Measurements from ENCODE around the gene DCLK1.

The DCLK1 gene

DNA sequence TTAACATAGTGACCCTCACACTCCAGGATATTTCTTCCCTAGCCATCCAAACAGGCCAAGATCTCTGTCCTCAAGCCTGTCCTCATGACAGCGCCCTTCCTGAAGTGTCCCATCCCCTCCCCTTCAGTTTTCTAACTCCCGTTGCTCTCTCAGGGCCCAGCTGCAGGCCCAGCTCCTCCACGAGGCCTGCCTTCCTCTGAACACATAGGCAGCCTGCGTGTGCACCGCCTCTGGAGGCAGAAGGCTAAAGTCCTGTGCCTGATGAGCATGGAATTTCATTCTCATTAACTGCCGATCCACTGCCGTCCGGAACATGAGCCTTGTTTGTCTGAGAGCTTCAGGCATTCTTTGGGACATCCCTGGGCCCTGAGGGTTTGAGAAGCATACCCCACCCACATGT is 306.4 kb downstream of the DCLK1 start:
- no peak for DNase-seq (ENCODE audit: low read depth)

GRCh38 chr13:35824395-35824794 is 306.8 kb downstream of the DCLK1 start:
- no peak for DNase-seq (ENCODE audit: low read depth)

DNA sequence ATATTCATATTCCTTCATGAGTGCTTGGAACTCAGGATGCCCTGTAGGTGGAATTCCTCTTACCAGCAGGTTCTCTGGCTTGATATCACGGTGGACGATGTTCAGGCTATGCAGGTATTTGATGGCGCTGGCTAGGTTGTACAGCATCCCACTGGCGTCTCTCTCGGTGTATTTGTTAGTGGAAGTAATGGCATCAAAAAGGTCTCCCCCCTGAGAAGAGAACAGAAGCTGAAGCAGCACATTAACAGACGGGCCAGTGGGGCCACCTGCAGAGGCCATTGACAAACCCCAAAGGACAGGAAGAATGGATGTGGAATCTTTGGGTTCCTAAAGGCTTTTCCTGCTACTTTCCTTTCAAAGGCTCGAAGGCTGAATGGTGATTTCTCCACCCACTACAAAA is 308.5 kb downstream of the DCLK1 start:
- DNase-seq (ENCODE audit: low read depth) = no peak

GRCh38 chr13:35818633-35819067 is 312.5 kb downstream of the DCLK1 start:
- DNase-seq (ENCODE audit: low read depth) = no peak

DNA sequence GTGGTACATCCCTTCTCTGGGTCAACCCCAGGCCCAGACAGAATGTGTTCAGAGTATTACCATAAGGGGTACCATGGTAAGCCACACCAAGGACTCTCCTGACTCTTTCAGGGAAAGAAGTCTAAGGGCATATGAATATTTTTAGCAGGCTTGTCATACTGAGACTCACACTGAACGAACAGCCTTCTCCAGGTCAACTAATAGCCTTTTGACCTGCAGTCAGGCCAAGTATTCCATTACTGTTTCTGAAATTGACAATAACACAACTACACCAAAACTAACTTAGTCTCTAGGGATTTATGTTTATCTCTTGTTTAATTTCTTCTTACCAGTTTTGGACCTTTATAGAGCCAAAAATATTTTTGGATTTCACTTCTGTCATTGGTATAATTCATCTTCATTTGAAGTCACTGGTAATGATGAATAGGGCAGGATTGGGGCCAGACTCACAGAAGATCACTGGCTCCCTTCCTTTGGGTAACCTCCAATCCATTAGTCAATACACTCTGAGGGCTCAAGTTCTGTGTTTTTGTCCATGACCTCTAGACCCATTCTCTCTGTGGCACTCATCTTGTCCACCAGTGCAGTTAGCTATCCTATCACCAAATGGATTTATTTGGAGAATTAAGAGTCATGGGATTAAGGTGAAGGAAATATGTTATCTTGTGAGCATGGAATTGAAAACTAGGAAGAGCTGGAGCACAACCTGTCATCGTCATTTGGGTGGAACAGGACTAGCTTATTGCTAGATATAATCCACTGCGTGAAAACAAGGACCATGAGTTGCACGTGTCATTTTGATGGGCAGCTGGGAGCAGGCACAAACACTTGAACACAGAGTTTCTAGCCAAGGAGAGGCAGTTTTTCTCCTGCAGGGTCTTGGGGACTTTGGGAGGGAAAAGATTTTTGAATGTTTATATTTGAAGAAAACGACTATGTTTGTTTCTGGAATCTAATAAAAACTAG is 313.3 kb downstream of the DCLK1 start:
- no peak for DNase-seq (ENCODE audit: low read depth)

GRCh38 chr13:35814605-35815011 is 316.6 kb downstream of the DCLK1 start:
- DNase-seq (ENCODE audit: low read depth) = no peak

DNA sequence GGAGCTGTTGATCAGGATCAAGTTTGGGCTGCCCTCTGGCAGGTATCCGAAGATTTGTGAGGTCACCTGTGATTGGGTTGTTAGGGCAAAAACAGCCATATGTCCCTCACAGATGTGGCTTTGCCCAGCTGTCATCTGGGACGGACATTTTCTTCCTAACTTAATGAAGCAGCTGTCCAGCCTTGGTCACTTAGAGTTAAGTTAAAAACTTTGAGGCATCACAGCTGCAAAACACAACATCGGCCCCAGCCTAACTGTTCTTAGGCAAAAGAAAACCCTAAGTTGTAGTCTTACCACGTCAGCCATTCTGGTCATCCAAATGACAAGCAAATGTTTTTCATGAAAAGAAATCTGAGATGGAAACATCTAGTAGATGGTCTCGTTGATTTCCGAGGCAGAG is 318.4 kb downstream of the DCLK1 start:
- no peak for DNase-seq (ENCODE audit: low read depth)

GRCh38 chr13:35810321-35810720 is 320.9 kb downstream of the DCLK1 start:
- no peak for DNase-seq (ENCODE audit: low read depth)

- DNase-seq (ENCODE audit: low read depth) = no peak
Measured at GRCh38 chr13:35808846-35809245, 322.3 kb downstream of the DCLK1 start.

- DNase-seq (ENCODE audit: low read depth) = no peak
Measured at GRCh38 chr13:35804901-35805300, 326.3 kb downstream of the DCLK1 start.

GRCh38 chr13:35797991-35798390 is 333.2 kb downstream of the DCLK1 start:
- no peak for DNase-seq (ENCODE audit: low read depth)

DNA sequence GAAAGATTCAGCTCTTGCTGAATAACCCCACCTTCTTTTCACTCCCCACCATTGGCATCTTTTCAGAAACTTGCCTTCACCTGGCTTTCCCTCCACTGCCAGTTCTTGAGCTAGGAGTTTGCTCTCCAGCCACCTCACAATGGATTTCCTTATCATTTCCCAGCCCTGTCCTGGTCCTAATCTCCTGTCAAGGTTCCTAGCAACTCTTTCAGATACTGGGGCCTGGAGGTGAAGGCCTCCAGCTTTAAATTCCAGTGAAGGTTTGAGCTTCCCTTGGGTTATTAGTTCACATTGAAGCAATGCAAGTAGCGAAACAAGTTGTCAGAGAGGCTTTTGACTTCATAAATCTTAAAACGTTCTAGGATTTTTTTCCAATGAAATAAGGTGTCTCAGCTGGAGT is 333.9 kb downstream of the DCLK1 start:
- DNase-seq (ENCODE audit: low read depth) = no peak

DNA sequence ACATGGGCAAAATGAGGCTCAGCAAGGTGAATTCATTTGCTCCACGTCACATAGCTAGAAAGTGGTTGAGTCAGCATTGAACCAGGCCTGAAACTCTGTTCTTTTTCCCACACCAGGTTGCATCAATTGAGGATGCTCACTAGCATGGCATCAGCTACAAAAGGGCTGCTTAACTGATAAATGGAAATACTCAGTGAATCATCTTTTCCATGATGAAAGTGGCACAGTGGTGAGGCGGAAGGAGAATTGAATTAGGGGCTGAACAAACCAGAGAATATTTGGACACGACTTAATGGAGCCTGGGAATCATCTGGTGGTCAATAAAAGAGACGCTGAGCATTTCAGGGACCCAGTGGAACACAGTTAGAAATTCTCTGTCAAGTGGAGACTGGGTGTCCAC is 334.6 kb downstream of the DCLK1 start:
- DNase-seq (ENCODE audit: low read depth) = no peak

GRCh38 chr13:35794734-35795389 is 336.3 kb downstream of the DCLK1 start:
- DNase-seq (ENCODE audit: low read depth) = no peak

DNA sequence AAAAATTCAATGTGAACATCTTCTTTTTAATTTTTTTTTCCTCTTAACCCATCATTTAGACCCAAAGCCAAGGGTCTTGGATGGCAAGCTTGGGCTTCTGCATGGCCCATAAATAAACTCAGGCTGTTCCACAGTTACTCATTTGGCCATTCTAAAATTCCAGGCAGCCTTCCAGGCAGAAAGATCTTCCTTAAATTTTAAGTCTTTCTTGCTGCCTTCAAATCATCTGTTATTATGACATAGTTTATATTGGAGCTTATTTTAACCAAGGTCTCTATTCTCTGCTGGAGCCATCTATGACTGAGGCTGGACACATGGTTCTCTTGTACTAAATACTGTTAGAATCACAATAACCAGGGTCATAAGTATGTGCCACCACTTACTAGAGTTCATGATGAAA is 337.4 kb downstream of the DCLK1 start:
- no peak for DNase-seq (ENCODE audit: low read depth)

- DNase-seq (ENCODE audit: low read depth) = no peak
Measured at GRCh38 chr13:35792911-35793310, 338.3 kb downstream of the DCLK1 start.

GRCh38 chr13:35792021-35792420 is 339.2 kb downstream of the DCLK1 start:
- DNase-seq (ENCODE audit: low read depth) = no peak

DNA sequence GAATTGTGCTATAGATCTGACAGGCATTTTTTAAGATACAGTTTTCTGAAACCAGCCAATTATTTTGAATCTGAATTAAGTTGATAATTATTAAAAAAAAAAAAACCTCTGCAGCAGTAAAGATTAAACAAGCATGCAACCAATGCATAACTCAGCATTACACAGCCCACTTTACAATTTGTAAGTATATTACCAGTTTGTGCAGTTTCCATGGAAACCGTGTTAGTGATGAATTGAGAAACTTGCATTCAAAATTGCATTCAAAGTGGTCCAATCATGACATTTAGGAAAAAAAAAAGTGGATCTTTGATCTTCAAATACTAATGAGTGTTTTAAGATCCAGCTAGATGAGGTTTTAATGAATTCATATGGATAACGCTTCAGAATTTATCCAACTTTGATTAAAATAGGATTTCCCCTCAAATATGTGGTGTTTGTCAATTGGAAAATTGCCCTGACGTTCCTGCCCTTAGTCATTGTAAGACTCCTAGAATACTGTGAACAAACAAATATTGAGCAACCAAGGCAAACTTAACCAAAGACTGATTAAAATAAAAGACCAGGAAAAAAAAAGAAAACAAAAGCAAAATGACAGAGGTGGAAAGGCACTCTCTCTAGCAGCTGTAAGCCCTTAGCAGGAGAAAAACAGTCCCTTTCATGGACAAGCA is 339.9 kb downstream of the DCLK1 start:
- DNase-seq (ENCODE audit: low read depth) = no peak

GRCh38 chr13:35789335-35790165 is 341.6 kb downstream of the DCLK1 start:
- DNase-seq (ENCODE audit: low read depth) = no peak

DNA sequence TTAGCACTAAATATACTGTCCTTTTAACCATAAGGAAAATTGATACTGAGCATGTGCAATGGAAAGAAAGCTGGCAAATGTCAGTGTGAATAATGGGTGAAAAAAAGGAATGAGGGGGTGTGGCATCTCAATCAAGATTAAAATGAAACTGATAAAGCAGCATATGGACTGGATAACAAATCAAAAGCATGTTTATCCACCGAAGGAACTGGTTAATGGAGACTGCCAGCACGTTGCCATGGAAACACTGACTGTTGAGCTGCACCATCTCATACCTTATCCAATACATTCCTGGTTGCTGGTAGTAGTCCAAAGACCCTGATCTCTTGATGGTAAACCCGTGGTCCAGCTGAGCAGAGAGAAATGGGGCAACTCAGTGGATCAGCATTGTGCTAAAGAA is 343.2 kb downstream of the DCLK1 start:
- no peak for DNase-seq (ENCODE audit: low read depth)

GRCh38 chr13:35785576-35786303 is 345.4 kb downstream of the DCLK1 start:
- no peak for DNase-seq (ENCODE audit: low read depth)
